T1000 (cell line): ENCODE data around the gene TMEM175.
A peak's percentile ranks its signal among the peaks of the same experiment; 100 is the strongest.
"Not testable (repeated sequence)": the region's sequence is repeated elsewhere in the genome, so short reads cannot be mapped to it uniquely, and the experiment has no call there.

Experiments
- DNase-seq: peaks from one replicate; lab custom pipeline; 2025; ENCODE audit warnings: mixed read lengths; lab: John Stamatoyannopoulos, UW

The TMEM175 gene

DNA sequence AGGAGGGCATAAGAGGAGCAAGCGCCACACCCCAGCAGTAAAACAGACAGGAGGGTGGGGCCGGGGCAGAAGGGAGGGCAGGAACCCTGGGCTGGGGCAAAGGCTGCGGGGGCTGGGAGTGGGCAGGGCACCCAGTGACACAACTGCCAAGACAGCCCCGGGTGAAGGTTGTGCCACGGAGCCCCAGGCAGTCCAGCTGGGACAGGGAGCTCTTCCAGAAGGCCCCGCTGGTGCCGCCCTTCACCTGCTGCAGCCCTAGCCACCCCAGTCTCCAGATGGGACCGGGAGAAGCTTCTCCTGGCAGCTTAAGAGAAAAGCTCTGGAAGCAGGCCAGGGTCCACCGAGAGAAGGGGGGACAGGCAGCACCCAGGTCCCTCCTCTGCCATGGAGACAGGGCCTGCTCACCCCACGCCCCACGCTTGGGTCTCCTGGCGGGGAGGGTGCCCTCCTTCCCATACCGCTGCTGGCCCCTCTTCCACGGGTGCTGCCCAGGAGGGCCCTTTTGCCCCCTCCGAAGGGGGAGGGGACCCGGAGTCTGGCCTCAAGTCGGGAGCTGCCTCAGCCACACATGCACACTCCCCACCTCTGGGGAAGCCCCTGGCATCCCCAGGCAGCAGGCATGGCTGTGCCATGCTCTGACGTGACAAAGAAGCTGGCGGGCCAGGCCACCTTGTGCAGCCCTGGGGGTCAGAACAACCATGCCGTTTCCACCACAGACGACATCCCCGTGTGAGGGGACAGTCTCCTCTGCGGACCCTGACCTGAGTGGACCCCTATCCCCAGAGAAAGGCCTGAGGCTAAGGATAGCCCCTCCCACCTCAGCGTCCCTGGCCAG lies 39.6 kb downstream of the TMEM175 start:
- no peak for DNase-seq

DNA sequence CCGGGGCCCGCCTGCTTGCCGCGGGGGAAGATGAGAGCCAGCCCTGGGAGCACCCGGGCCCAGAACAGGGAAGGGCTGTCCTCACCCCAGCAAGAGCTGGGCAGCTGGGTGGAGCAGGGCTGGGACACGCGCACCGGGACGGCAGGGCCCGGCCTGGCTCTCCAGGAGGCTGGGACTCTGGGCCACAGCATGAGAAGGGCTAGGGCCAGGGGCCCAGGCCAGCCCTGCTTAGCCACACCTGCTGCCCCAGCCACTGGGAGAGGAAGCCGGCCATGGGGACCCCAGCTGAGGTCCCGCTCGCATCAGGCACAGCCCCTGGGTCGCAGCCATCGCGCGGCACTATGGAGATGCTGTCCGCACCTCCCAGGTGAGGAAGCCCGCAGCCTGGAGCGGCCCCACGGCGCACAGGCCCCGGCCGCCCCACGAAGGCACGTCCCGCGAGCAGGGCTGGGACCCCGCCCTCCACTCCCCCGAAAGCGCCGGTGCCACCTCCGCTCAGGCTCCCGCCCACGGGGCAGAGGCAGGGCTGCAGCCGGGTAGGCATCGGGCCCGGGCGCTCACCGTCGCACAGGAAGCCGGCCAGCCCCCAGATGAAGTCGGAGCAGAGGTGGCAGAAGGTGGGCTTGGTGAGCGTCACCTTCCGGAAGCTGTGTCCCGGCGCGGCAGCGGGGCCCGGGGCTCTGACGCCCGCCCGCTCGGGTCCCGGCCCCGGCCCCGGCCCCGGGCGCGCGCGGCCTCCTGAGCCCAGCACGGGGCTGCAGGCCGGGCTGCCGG lies 40.6 kb downstream of the TMEM175 start:
- no peak for DNase-seq

GRCh38 chr4:973431-974397 lies 41.5 kb downstream of the TMEM175 start, which contains the start of gene DGKQ:
TSS of gene DGKQ (minus strand) at chr4:973569. CDS start at chr4:973482, 87 bp downstream.
- DNase-seq = peak; percentile 89

- DNase-seq = no peak
These were observed 42.4 kb downstream of the TMEM175 start for GRCh38 chr4:974668-975067.

DNA sequence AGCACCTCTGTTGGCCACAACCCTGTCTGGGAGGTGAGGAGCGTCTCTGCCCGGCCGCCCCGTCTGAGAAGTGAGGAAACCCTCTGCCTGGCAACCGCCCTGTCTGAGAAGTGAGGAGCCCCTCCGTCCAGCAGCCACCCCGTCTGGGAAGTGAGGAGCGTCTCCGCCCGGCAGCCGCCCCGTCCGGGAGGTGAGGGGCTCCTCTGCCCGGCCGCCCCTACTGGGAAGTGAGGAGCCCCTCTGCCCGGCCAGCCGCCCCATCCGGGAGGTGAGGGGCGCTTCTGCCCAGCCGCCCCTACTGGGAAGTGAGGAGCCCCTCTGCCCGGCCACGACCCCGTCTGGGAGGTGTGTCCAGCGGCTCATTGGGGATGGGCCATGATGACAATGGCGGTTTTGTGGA lies 43.8 kb downstream of the TMEM175 start:
- not testable (repeated sequence) for DNase-seq

DNA sequence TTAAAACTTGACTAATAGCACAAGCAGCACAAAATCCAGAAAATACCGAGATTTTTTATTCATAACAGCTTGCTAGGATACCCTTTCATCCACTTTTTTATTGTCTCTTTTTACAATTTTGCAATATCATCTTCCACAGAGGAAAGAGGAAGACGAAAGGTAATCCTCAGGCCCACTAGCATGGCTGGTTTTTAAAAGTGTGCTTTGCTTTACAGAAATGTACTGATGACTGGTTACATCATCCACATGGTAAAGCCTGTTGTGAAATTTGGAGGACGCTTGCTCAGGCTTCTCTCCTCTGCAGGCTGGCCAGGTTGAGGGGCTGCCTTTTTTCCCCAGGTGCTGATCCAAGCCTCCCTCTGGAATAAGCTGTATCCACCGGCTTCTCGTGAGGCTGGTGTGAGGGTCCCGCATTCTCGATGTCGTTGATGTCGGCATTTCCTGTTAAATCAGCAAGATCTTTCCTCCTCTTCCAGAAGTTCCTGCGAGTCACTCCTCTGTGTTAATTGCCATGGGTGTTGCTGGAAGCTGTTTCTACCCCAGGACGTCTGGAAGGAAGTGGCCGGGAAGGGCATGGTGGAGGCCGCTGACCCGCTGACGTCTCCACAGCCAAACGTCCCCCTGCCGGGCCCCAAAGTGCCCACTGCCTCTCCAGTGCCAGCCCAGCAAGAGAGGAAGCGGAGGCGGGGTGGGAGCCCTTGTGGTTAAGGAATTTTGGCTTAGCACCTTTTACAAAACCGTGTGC lies 46.9 kb downstream of the TMEM175 start:
- DNase-seq = no peak

DNA sequence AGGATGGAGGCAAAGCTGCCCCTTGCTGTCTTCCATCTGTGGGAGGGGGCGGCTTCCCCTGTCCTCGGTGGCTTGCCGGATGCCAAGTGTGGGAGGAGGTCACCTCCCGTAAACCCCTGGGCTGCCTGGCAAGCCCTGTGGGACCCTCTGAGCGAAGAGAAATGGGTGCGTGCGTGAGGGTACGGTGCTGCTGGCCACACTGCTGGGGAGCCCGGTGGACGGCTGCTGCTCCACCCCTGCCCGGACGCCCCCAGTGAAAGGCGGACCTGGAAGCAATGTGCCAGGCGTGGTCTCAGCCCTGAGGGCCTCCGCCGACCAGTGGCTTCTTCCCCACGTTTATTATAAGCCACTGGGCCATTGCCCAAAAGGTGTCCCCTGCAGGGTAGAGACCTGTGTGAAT lies 50.0 kb downstream of the TMEM175 start:
- DNase-seq = no peak

DNA sequence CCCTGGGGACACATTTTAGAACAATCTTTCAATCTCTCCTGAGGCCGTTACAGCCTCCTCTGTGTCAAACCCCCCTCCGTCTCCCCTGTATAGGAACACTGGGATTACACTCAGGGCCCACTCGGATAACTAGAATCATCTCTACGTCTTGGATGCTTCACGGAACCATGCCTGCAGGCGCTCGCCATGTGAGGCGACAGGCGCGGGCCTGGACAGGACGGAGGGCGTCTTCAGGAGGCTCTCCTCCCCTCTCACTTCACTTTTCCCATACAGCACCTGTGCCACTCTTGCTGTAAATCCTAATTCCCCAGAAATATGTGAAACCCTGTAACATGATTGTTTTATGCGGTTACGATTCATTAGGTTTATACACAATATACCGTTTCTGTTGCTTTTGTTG lies 50.6 kb downstream of the TMEM175 start:
- DNase-seq = no peak

DNA sequence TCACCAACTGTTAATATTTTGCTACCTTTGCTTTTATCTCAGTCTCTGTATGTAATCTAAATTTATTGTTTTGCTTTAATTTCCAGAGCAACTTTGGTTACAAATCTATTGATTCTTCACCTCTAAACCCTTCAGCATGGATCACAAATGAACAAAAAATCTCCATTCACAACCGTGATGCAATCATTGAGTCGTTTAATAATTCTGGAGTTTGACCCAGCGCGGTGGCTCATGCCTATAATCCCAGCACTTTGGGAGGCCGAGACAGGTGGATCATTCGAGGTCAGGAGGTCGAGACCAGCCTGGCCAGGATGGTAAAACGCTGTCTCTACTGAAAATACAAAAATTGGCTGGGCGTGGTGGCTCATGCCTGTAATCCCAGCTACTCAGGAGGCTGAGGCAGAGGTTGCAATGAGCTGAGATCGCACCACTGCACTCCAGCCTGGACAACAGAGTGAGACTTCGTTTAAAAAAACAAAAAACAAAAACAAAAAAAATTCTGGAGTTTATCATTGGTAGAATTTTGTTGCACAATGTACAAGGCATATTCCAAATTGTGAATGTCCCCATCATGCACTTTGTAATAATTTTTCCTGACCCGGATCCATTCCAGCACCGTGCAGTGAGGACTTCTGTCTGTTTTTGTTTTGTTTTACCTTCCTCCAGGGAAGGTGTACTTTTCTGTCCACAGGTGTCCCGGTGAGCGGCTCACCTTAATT lies 52.2 kb downstream of the TMEM175 start:
- DNase-seq = no peak

- DNase-seq = no peak
These were observed 53.0 kb downstream of the TMEM175 start for GRCh38 chr4:985123-985830.

- no peak for DNase-seq
These were observed 54.2 kb downstream of the TMEM175 start for GRCh38 chr4:986428-986878.

GRCh38 chr4:986879-987623 lies 54.8 kb downstream of the TMEM175 start, which contains the start of gene IDUA:
TSS of gene IDUA (plus strand) at chr4:987044. CDS start at chr4:987085, 41 bp downstream.
- peak; percentile 36 for DNase-seq

GRCh38 chr4:987624-988513 lies 55.6 kb downstream of the TMEM175 start:
- no peak for DNase-seq

- no peak for DNase-seq
These were observed 56.8 kb downstream of the TMEM175 start for GRCh38 chr4:988726-989721.

DNA sequence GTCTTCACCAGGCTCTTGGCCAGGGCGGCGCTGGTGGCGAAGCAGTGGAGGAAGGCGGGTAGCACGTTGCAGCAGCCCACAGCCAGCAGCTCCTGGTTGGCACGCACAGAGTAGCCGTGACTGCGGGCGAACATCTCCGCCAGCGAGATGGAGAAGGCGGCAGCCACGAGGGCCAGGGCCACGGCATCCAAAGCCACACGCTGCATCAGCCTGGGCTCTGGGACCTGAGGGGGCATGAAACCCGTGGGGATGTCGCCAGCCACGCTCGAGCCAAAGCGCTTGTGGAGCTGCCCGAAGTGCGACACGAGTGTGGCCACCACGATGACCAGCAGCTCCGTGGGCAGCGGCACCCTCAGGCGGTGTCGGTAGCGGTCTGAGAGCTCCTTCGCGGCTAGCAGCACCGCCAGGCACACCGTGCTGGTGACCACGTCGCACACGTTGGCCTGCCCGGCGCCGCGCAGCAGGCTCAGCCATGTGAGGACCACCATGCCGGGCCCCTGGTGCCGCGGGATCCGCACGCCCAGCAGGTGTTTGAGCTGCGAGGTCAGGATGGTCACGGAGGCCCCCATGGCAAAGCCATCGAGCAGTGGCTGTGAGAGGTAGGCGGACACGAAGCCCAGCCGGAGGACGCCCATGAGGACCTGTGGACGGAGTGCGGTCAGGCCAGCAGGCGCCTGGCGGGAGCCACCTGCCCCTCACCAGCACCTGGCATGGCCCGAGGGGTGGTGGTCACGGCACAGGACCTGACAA lies 57.6 kb downstream of the TMEM175 start:
- DNase-seq = no peak
